ENCODE measurements around the gene RBFOX2. TPM values are rescaled to one million over a fixed set of nuclear protein-coding genes. Genes with fewer than 3 reads are reported as not detected.
A peak's percentile ranks its signal among the peaks of the same experiment; 100 is the strongest.

RBFOX2 gene
- total RNA-seq, 1 donor, result 17.8 TPM

- DNase-seq (ENCODE audit: low read depth in 2 of 3, low spot score in 2 of 3), result no peak
Observed at GRCh38 chr22:35947794-35948425, 80.7 kb downstream of the RBFOX2 start.

GRCh38 chr22:35944458-35944857 is 84.2 kb downstream of the RBFOX2 start:
- DNase-seq (ENCODE audit: low read depth in 2 of 3, low spot score in 2 of 3), result no peak

- no peak for DNase-seq (ENCODE audit: low read depth in 2 of 3, low spot score in 2 of 3)
Observed at GRCh38 chr22:35940166-35940565, 88.5 kb downstream of the RBFOX2 start.

- DNase-seq (ENCODE audit: low read depth in 2 of 3, low spot score in 2 of 3), result no peak
Observed at GRCh38 chr22:35938226-35938625, 90.4 kb downstream of the RBFOX2 start.

GRCh38 chr22:35930933-35931332 is 97.7 kb downstream of the RBFOX2 start:
- DNase-seq (ENCODE audit: low read depth in 2 of 3, low spot score in 2 of 3), result peak in 2 of 3 donors; percentile 53 to 75

- no peak for DNase-seq (ENCODE audit: low read depth in 2 of 3, low spot score in 2 of 3)
Observed at GRCh38 chr22:35928285-35928798, 100.3 kb downstream of the RBFOX2 start.

GRCh38 chr22:35923026-35923425 is 105.6 kb downstream of the RBFOX2 start:
- DNase-seq (ENCODE audit: low read depth in 2 of 3, low spot score in 2 of 3), result no peak

- DNase-seq (ENCODE audit: low read depth in 2 of 3, low spot score in 2 of 3), result peak in 2 of 3 donors; percentile 74 to 78
Observed at GRCh38 chr22:35921777-35922176, 106.8 kb downstream of the RBFOX2 start.

- DNase-seq (ENCODE audit: low read depth in 2 of 3, low spot score in 2 of 3), result no peak
Observed at GRCh38 chr22:35921044-35921443, 107.6 kb downstream of the RBFOX2 start.

- DNase-seq (ENCODE audit: low read depth in 2 of 3, low spot score in 2 of 3), result no peak
Observed at GRCh38 chr22:35919002-35919542, 109.6 kb downstream of the RBFOX2 start.

- DNase-seq (ENCODE audit: low read depth in 2 of 3, low spot score in 2 of 3), result no peak
Observed at GRCh38 chr22:35918456-35918855, 110.2 kb downstream of the RBFOX2 start.

GRCh38 chr22:35917651-35918050 is 111.0 kb downstream of the RBFOX2 start:
- DNase-seq (ENCODE audit: low read depth in 2 of 3, low spot score in 2 of 3), result no peak

GRCh38 chr22:35915477-35916013 is 113.1 kb downstream of the RBFOX2 start:
- no peak for DNase-seq (ENCODE audit: low read depth in 2 of 3, low spot score in 2 of 3)

GRCh38 chr22:35914665-35915476 is 113.8 kb downstream of the RBFOX2 start:
- DNase-seq (ENCODE audit: low read depth in 2 of 3, low spot score in 2 of 3), result peak in 2 of 3 donors; percentile 62 to 85

GRCh38 chr22:35914357-35914664 is 114.3 kb downstream of the RBFOX2 start:
- DNase-seq (ENCODE audit: low read depth in 2 of 3, low spot score in 2 of 3), result no peak

- no peak for DNase-seq (ENCODE audit: low read depth in 2 of 3, low spot score in 2 of 3)
Observed at GRCh38 chr22:35913925-35914324, 114.7 kb downstream of the RBFOX2 start.

- DNase-seq (ENCODE audit: low read depth in 2 of 3, low spot score in 2 of 3), result no peak
Observed at GRCh38 chr22:35912658-35913057, 116.0 kb downstream of the RBFOX2 start.

GRCh38 chr22:35911877-35912276 is 116.7 kb downstream of the RBFOX2 start:
- no peak for DNase-seq (ENCODE audit: low read depth in 2 of 3, low spot score in 2 of 3)

GRCh38 chr22:35910926-35911325 is 117.7 kb downstream of the RBFOX2 start:
- no peak for DNase-seq (ENCODE audit: low read depth in 2 of 3, low spot score in 2 of 3)

GRCh38 chr22:35910003-35910769 is 118.4 kb downstream of the RBFOX2 start:
- peak in 2 of 3 donors; percentile 57 to 82 for DNase-seq (ENCODE audit: low read depth in 2 of 3, low spot score in 2 of 3)

- no peak for DNase-seq (ENCODE audit: low read depth in 2 of 3, low spot score in 2 of 3)
Observed at GRCh38 chr22:35905894-35906293, 122.7 kb downstream of the RBFOX2 start.
